ENCODE data around the gene AIFM3.

The AIFM3 gene

DNA sequence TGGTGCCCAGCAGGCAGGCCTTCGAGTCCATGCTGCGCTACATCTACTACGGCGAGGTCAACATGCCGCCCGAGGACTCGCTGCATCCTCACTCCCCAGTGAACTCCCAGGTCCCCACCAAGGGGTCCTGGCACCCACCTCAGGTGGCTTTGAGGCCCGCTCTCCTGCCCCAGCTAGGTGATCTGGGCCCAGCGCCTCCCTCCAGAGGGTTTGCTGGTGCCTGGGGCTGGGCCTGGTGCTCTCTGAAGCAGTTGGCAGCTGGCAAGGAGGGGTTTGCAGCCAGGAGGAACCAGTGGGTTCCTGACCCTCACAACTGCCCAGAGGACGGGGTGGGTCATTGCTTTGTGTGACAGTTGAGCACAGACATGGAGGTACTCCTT is 29.0 kb downstream of the AIFM3 start:
- no peaks in the 10 kb centered on the region for H3K27me3 ChIP-seq
- peaks cover 5% of the 10 kb centered on the region; the same call in 1 of the 2 replicates for H3K4me1 ChIP-seq
- no peaks in the 10 kb centered on the region for H3K9me3 ChIP-seq
- peaks cover 70% of the 10 kb centered on the region for H3K36me3 ChIP-seq
- no peak for DNase-seq
- no peak overlapping the region for H3K4me3 ChIP-seq (ENCODE audit: low read depth, low read length)
- TF ChIP-seq, protein P1, sequence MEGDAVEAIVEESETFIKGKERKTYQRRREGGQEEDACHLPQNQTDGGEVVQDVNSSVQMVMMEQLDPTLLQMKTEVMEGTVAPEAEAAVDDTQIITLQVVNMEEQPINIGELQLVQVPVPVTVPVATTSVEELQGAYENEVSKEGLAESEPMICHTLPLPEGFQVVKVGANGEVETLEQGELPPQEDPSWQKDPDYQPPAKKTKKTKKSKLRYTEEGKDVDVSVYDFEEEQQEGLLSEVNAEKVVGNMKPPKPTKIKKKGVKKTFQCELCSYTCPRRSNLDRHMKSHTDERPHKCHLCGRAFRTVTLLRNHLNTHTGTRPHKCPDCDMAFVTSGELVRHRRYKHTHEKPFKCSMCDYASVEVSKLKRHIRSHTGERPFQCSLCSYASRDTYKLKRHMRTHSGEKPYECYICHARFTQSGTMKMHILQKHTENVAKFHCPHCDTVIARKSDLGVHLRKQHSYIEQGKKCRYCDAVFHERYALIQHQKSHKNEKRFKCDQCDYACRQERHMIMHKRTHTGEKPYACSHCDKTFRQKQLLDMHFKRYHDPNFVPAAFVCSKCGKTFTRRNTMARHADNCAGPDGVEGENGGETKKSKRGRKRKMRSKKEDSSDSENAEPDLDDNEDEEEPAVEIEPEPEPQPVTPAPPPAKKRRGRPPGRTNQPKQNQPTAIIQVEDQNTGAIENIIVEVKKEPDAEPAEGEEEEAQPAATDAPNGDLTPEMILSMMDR (IDR thresholded peaks at IDR 0.05; ENCODE audit: low read depth, low read length), result no peak

- Histone ChIP-seq H3K27me3 (no peaks in the 10 kb centered on the region), H3K4me1 (peaks cover 5% of the 10 kb centered on the region; the same call in 1 of the 2 replicates), H3K36me3 (peaks cover 66% of the 10 kb centered on the region), H3K4me3 (ENCODE audit: low read depth, low read length) (no peak overlapping the region), H3K9me3 (no peaks in the 10 kb centered on the region)
- no peak for DNase-seq
- TF ChIP-seq, protein P1 (IDR thresholded peaks at IDR 0.05; ENCODE audit: low read depth, low read length), result no peak
These were observed 29.8 kb downstream of the AIFM3 start for GRCh38 chr22:20996598-20997535.

DNA sequence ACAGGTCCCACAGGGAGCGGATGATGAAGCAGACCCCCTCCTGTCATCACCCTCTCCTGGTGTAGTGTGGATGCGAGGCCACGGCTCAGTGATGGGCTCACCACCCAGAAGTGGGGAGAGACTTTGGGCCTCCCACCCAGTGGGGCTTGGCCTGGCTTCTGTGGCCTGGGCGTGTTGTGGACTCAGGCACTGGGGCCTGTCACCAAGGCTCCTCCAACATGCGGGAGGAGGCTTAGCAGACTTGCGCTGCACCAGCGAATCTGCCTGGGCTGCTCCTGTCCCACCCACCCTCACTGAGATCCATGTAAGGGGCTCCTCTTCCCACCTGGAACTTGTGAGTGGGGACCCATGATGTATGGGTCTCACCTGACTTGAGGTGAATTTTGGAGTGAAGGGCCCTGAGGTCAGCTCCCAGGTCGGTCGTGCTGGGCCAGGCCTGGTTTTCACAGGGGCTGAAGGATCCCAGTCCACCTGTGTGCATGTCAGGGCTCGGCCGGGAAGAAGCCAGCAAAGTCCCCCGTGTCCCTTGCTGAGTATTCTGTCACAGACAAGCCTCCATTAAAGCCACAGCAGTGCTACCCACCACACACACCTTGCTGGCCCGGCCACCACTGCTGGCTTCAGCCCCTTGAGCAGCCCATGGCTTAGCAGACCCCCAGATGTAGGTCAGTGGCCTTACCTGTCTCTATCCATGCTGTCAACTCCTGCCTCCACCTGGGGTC is 30.6 kb downstream of the AIFM3 start:
- H3K9me3 ChIP-seq, result no peaks in the 10 kb centered on the region
- H3K36me3 ChIP-seq, result peaks cover 58% of the 10 kb centered on the region
- H3K4me1 ChIP-seq, result peaks cover 5% of the 10 kb centered on the region; the same call in 1 of the 2 replicates
- DNase-seq, result no peak
- no peak overlapping the region for H3K4me3 ChIP-seq (ENCODE audit: low read depth, low read length)
- H3K27me3 ChIP-seq, result no peaks in the 10 kb centered on the region
- TF ChIP-seq, protein P1 (IDR thresholded peaks at IDR 0.05; ENCODE audit: low read depth, low read length), result no peak

- peaks cover 50% of the 10 kb centered on the region for H3K36me3 ChIP-seq
These were observed 31.6 kb downstream of the AIFM3 start for GRCh38 chr22:20998411-20999336.

More at GRCh38 chr22:20998411-20999336, 31.6 kb downstream of the AIFM3 start:
- H3K27me3 ChIP-seq, result no peaks in the 10 kb centered on the region
- DNase-seq, result no peak
- H3K9me3 ChIP-seq, result no peaks in the 10 kb centered on the region
- H3K4me3 ChIP-seq (ENCODE audit: low read depth, low read length), result no peak overlapping the region
- TF ChIP-seq, protein P1 (IDR thresholded peaks at IDR 0.05; ENCODE audit: low read depth, low read length), result no peak
- peaks cover 5% of the 10 kb centered on the region; the same call in 1 of the 2 replicates for H3K4me1 ChIP-seq

Data from BE2C (cell line).